B cell (primary cell): Measurements from ENCODE around the gene MRM2. TPM values are rescaled to one million over a fixed set of nuclear protein-coding genes. Genes with fewer than 3 reads are reported as not detected.

Source experiments
- ATAC-seq: fragments of 200-7000 bp; cut with Tn5 transposase; one replicate; pipeline ENCODE4 v1.10.0; 2021; ENCODE audit warnings: low read depth, mild to moderate bottlenecking, moderate number of reproducible peaks, moderate library complexity
- CTCF ChIA-PET: fragments of 350-600 bp; sonication (Branson Sonifier 250); formaldehyde crosslinking; loops from one replicate; lab custom pipeline; 2021; ENCODE audit warnings: antibody characterized with exemption, inconsistent platforms; lab: Charles Lee
- POLR2A ChIA-PET: fragments of 350-600 bp; sonication (Branson Sonifier 250); formaldehyde crosslinking; loops from one replicate; lab custom pipeline; 2021; ENCODE audit warnings: antibody characterized with exemption; lab: Charles Lee
- DNase-seq: peaks from one replicate; pipeline ENCODE4 v3.0.0; 2013
- H2AFZ ChIP-seq: 2 replicates; pipeline ENCODE4 v1.6.1; 2012; ENCODE audit warnings: mild to moderate bottlenecking, low read depth, low read length; ENCODE audit not compliant: insufficient read depth, poor library complexity, severe bottlenecking
- H3K27ac ChIP-seq, 2 donors: 1 replicate in 1 of 2; 2 replicates in 1 of 2; pipeline ENCODE4 v1.5.1; 2012 to 2013; ENCODE audit warnings: low read length in 2 of 2, mild to moderate bottlenecking in 2 of 2, moderate library complexity in 1 of 2
- H3K27me3 ChIP-seq, 4 experiments: fragments of 200-600 bp in 1 of 4; sonication (generic) in 1 of 4; replicated peaks in 1 of 4; 1 replicate in 2 of 4; 2 replicates in 2 of 4; pipeline versions ENCODE4 v1.6.1 to v1.7.0; 2013 to 2016; ENCODE audit warnings: low read length in 3 of 4, mild to moderate bottlenecking in 2 of 4, mixed read lengths in 1 of 4, moderate library complexity in 1 of 4; ENCODE audit not compliant: insufficient read depth in 4 of 4, control insufficient read depth in 3 of 4; ENCODE audit errors: control extremely low read depth in 1 of 4
- H3K36me3 ChIP-seq, 2 experiments: replicated peaks in 1 of 2; 1 replicate in 1 of 2; 2 replicates in 1 of 2; pipeline versions ENCODE4 v1.6.1 to v1.7.1; 2013; ENCODE audit warnings: low read length in 1 of 2; ENCODE audit not compliant: insufficient read depth in 2 of 2, control insufficient read depth in 1 of 2; ENCODE audit errors: control extremely low read depth in 1 of 2, extremely low read depth in 1 of 2
- H3K4me1 ChIP-seq, 2 donors: fragments of 200-600 bp in 1 of 2; sonication (generic) in 1 of 2; 1 replicate in 1 of 2; 2 replicates in 1 of 2; pipeline versions ENCODE4 v1.5.1 to v1.6.1; 2013 to 2017; ENCODE audit warnings: low read length in 2 of 2; ENCODE audit not compliant: control insufficient read depth in 2 of 2, insufficient read depth in 2 of 2
- H3K4me2 ChIP-seq: replicated peaks from 2 replicates; pipeline ENCODE3; 2012; ENCODE audit warnings: mild to moderate bottlenecking, low read depth, low read length; ENCODE audit not compliant: poor library complexity, severe bottlenecking
- H3K4me3 ChIP-seq, 5 experiments: fragments of 200-600 bp in 1 of 5; sonication (generic) in 1 of 5; 1 replicate in 3 of 5; 2 replicates in 2 of 5; pipeline versions ENCODE4 v1.5.1 to v1.7.0; 2011 to 2016; ENCODE audit warnings: low read length in 4 of 5, mild to moderate bottlenecking in 4 of 5, low read depth in 2 of 5, control low read depth in 1 of 5, moderate library complexity in 1 of 5; ENCODE audit not compliant: insufficient read depth in 1 of 5; ENCODE audit errors: control extremely low read depth in 1 of 5, extremely low read depth in 1 of 5
- H3K79me2 ChIP-seq: fragments of 200-600 bp; sonication (generic); one replicate; pipeline ENCODE4 v1.6.0; 2016; ENCODE audit warnings: low read length; ENCODE audit not compliant: control insufficient read depth, insufficient read depth
- H3K9ac ChIP-seq: fragments of 200-600 bp; sonication (generic); 2 replicates; pipeline ENCODE4 v1.6.1; 2017; ENCODE audit warnings: mild to moderate bottlenecking, low read length, moderate library complexity
- H3K9me3 ChIP-seq, 3 donors: one replicate each; pipeline versions ENCODE4 v1.6.1 to v1.7.1; 2013; ENCODE audit warnings: low read length in 2 of 3; ENCODE audit not compliant: control insufficient read depth in 2 of 3, insufficient read depth in 1 of 3; ENCODE audit errors: control extremely low read depth in 1 of 3
- H4K20me1 ChIP-seq: 2 replicates; pipeline ENCODE4 v1.6.0; 2012; ENCODE audit warnings: mild to moderate bottlenecking, low read length; ENCODE audit not compliant: insufficient read depth, control insufficient read depth, poor library complexity, severe bottlenecking
- H3K27ac Mint-ChIP-seq: one replicate; pipeline ENCODE4 v1.8.0; 2021; ENCODE audit warnings: mixed read lengths
- H3K27me3 Mint-ChIP-seq: one replicate; pipeline ENCODE4 v1.8.0; 2021; ENCODE audit warnings: mixed read lengths
- H3K4me1 Mint-ChIP-seq: one replicate; pipeline ENCODE4 v1.8.0; 2021; ENCODE audit warnings: mixed read lengths
- H3K4me3 Mint-ChIP-seq: one replicate; pipeline ENCODE4 v1.8.0; 2021; ENCODE audit warnings: mixed read lengths
- H3K9me3 Mint-ChIP-seq: one replicate; pipeline ENCODE4 v1.8.0; 2022; ENCODE audit warnings: mixed read lengths; ENCODE audit not compliant: insufficient read depth
- EZH2 ChIP-seq: IDR thresholded peaks from 2 replicates; pipeline ENCODE4 v1.6.1; 2012; ENCODE audit warnings: borderline replicate concordance, low read depth, mild to moderate bottlenecking, moderate library complexity, low read length; ENCODE audit not compliant: insufficient read depth, poor library complexity, severe bottlenecking
- WGBS: methylation state at CpG from one replicate; pipeline ENCODE4 v1.1.5; 2013; ENCODE audit warnings: missing lambda C conversion rate; ENCODE audit not compliant: insufficient coverage; 5-methylcytosine and 5-hydroxymethylcytosine counted together
- intact Hi-C: fragments of 100-400 bp; cut with micrococcal nuclease; formaldehyde crosslinking; loops from one replicate; pipeline ENCODE4 v1.10.0; 2022
- polyA plus RNA-seq: library from polyadenylated mRNA; depleted of rRNA; stranded (reverse); fragments of >200 nt; gene quantifications from 2 replicates; pipeline ENCODE4 v1.2.3, GENCODE V29; 2012
- total RNA-seq, 2 donors: library from RNA; stranded (reverse); fragments of 120-200 nt in 1 of 2; gene quantifications; 1 replicate in 1 of 2; 2 replicates in 1 of 2; pipeline versions ENCODE4 v1.2.3 to v1.2.4, GENCODE V29; 2013 to 2022
- TF ChIP-seq, protein P1 (sequence below): fragments of 200-600 bp; IDR thresholded peaks from one replicate; pipeline ENCODE4 v1.8.0; 2022; ENCODE audit warnings: antibody characterized with exemption, mild to moderate bottlenecking

MRM2 gene
- total and polyA plus RNA-seq, 2 donors (not counting 1 experiment from before 2014, with no cell fraction given), result 9.2 to 29.0 TPM

DNA sequence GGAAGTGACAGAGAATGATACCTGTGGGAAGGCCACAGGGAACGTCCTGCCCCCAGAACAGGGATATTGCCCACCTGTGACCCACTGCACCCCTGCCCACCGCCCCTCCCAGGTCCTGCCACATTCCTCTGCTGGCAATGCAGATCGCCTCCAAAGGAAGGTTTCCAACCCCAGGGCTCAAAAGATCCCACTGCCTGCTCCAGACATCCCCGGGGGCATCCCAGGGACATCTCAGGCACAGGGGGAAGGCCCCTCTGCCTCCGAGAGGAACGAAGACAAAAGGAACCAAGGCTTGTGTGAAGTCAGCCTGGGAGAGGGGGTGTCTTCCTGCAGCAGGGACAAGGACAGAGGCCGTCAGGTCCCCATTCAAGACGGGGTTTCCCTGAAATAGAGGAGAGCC is 28.5 kb upstream of the MRM2 start:
- DNase-seq (no peak), ATAC-seq (no peak)
- no peaks in the 10 kb centered on the region for H3K4me1 Mint-ChIP-seq
- Histone ChIP-seq H3K79me2 (peaks cover 10% of the 10 kb centered on the region), H2AFZ (no peak overlapping the region), H4K20me1 (no peaks in the 10 kb centered on the region), H3K9me3 (peaks cover 0 to 3% (median 0%) of the 10 kb centered on the region in 3 donors), H3K36me3 (peaks cover 0 to 57% of the 10 kb centered on the region in 2 experiments), H3K4me2 (no peak overlapping the region), H3K4me3 (no peak overlapping the region), H3K4me1 (no peaks in the 10 kb centered on the region), H3K9ac (no peak overlapping the region), H3K27ac (no peak overlapping the region), H3K27me3 (no peaks in the 10 kb centered on the region)
- ChIA-PET POLR2A (interaction anchor here (0.6 kb wide), 1 partner anchor 10 kb away, joined by 3 read pairs; no protein-coding TSS in a partner anchor), CTCF (no interaction called here)
- no peaks in the 10 kb centered on the region for H3K9me3 Mint-ChIP-seq
- H3K27me3 Mint-ChIP-seq, result no peaks in the 10 kb centered on the region
- no peak for TF ChIP-seq EZH2
- TF ChIP-seq, protein P1, sequence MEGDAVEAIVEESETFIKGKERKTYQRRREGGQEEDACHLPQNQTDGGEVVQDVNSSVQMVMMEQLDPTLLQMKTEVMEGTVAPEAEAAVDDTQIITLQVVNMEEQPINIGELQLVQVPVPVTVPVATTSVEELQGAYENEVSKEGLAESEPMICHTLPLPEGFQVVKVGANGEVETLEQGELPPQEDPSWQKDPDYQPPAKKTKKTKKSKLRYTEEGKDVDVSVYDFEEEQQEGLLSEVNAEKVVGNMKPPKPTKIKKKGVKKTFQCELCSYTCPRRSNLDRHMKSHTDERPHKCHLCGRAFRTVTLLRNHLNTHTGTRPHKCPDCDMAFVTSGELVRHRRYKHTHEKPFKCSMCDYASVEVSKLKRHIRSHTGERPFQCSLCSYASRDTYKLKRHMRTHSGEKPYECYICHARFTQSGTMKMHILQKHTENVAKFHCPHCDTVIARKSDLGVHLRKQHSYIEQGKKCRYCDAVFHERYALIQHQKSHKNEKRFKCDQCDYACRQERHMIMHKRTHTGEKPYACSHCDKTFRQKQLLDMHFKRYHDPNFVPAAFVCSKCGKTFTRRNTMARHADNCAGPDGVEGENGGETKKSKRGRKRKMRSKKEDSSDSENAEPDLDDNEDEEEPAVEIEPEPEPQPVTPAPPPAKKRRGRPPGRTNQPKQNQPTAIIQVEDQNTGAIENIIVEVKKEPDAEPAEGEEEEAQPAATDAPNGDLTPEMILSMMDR, result no peak
- whole genome bisulfite sequencing, result 97% methylated on average over 8 of the region's 8 CpGs
- no peak overlapping the region for H3K27ac Mint-ChIP-seq
- H3K4me3 Mint-ChIP-seq, result no peak overlapping the region
- intact Hi-C loops, result no loop called here

GRCh38 chr7:2269991-2270460 is 28.0 kb upstream of the MRM2 start:
- Histone ChIP-seq H3K4me2 (no peak overlapping the region), H3K9ac (no peak overlapping the region), H3K4me1 (no peaks in the 10 kb centered on the region), H3K27ac (no peak overlapping the region), H4K20me1 (no peaks in the 10 kb centered on the region), H3K4me3 (no peak overlapping the region), H3K79me2 (peaks cover 10% of the 10 kb centered on the region), H3K36me3 (peaks cover 0 to 54% of the 10 kb centered on the region in 2 experiments), H3K9me3 (peaks cover 0 to 3% (median 0%) of the 10 kb centered on the region in 3 donors), H2AFZ (no peak overlapping the region), H3K27me3 (no peaks in the 10 kb centered on the region)
- intact Hi-C loops, result no loop called here
- H3K27me3 Mint-ChIP-seq, result no peaks in the 10 kb centered on the region
- TF ChIP-seq, protein P1, result no peak
- TF ChIP-seq EZH2, result no peak
- no peak overlapping the region for H3K27ac Mint-ChIP-seq
- ChIA-PET CTCF (no interaction called here), POLR2A (interaction anchor here (0.6 kb wide), 1 partner anchor 10 kb away, joined by 3 read pairs; no protein-coding TSS in a partner anchor)
- DNase-seq, result no peak
- WGBS, result 100% methylated on average over 10 of the region's 10 CpGs
- no peak for ATAC-seq
- no peaks in the 10 kb centered on the region for H3K9me3 Mint-ChIP-seq
- H3K4me1 Mint-ChIP-seq, result no peaks in the 10 kb centered on the region
- H3K4me3 Mint-ChIP-seq, result no peak overlapping the region
